ENCODE data around the gene FN3KRP.

The FN3KRP gene, protein sequence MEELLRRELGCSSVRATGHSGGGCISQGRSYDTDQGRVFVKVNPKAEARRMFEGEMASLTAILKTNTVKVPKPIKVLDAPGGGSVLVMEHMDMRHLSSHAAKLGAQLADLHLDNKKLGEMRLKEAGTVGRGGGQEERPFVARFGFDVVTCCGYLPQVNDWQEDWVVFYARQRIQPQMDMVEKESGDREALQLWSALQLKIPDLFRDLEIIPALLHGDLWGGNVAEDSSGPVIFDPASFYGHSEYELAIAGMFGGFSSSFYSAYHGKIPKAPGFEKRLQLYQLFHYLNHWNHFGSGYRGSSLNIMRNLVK

DNA sequence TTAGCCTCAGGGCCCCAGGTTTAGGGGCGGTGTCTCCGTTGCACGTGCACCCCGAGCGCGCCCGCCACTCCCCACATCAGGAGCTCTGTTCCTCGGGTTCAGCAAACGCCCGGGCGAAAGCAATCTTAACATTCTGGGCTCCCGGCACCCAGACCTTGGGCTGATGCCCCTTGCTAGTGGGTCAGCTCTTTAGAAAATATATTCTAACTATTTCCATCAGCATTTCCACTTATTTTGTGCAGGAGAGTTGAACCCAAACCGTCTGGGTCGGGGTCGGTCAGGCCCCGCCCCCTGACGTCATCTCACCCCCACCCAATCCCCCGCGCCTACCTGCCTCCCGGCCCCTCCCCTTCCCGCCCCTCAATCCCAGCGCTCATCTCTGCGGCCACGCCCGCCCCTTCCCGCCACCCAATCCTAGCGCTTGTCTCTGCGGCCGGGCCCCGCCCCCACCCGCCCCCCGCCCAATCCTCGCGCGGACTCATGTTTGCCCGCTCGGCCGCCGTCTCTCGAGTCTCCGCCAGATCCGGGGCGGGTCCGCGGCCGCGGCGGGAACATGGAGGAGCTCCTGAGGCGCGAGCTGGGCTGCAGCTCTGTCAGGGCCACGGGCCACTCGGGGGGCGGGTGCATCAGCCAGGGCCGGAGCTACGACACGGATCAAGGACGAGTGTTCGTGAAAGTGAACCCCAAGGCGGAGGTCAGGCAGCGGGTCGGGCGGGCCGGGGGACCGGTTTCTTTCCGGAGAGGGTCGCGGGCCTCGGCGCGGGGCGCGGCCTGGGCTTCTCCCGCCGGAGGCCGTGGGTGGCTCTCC is at the start of gene FN3KRP:
FN3KRP (plus strand) TSS at position 504 of the 808 bp plus-strand sequence; CDS start at position 554, 50 bp downstream.
- TF ChIP-seq CTCF (IDR thresholded peaks at IDR 0.05) = no peak

DNA sequence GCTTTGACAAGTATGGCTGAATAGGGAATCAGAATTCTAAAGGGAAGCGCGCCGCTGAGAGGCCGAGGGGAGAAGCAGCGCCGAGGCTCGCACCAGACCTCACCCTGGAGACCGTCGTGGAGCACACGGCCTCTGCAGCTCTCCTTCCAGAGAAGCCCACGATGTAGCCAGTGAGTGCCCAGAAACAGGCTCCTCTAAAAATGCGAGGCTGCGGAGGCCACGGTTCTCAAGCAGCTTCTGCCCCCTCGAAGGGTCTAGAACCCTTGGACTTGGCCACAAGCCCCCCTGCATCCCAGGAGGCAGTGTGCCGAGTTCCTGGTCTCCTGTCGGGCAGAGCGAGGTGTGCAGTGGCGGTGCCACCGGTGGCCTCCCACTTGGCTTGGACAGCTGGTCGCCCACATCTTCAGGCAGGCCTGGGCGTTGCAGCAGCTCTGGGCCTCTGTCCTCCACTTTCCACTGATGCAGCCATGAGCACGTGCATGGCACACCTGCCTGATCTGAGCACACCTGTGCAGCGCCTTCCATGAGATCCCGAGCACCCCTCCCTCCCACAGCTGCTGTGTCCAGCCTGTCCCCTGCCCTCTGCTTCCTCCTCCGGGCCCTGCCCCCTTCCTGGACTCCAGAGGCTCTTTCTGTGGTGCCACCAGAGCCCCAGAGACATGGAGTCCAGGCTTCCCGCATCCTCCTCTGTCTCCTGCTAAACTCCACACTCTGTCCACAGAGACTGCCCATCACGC is 49.4 kb upstream of the FN3KRP start:
- TF ChIP-seq CTCF (IDR thresholded peaks at IDR 0.05) = no peak

DNA sequence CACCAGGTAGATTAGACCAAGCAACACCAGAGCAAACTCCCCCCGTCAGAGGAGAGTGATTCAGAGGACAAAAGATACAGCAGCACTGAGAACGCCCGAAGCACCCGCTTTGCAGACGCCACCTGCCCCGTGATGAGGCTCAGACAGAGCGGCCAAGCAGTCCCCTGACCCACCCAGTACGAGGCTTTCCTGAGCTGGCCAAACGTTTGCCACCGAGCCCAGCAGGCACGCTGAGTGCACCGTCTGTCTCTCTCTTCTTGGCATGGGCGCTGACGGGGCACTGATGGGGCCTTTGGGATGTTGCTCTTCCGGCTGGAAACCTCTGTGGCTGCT is 48.9 kb upstream of the FN3KRP start:
- no peak for TF ChIP-seq CTCF (IDR thresholded peaks at IDR 0.05)

GRCh38 chr17:82668024-82668630 is 48.4 kb upstream of the FN3KRP start:
- no peak for TF ChIP-seq CTCF (IDR thresholded peaks at IDR 0.05)

- TF ChIP-seq CTCF (IDR thresholded peaks at IDR 0.05) = no peak
These were observed 47.8 kb upstream of the FN3KRP start for GRCh38 chr17:82668631-82669099.

DNA sequence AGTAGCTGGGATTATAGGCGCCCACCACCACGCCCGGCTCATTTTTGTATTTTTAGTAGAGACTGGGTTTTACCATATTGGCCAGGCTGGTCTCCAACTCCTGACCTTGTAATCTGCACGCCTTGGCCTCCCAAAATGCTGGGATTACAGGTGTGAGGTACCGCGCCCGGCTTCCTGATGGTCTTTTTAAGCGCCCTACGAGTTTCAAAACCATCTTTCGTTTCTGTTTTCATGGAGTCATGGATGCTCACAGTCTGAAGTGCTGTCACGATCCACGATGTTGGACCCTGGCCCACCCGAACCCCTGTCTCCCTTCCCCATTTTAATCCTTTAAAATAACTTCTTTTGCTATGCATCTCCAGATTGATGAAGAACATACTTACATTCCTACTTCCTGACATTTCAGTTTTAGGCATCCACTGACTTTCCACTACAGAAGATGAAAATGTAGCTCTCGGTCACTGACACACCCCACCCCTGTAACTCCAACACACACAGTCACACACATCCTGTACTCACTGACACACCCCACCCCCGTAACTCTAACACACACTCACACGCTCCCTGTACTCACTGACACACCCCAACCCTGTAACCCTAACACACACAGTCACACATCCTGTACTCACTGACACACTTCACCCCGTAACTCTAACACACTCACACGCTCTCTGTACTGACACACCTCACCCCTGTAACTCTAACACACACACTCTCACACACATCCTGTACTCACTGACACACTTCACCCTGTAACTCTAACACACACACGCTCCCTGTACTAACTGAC is 45.6 kb upstream of the FN3KRP start:
- no peak for TF ChIP-seq CTCF (IDR thresholded peaks at IDR 0.05)

Measured in LNCAP (cell line).